T-helper 1 cell treated with Interleukin-12 subunit alpha and Interleukin-12 subunit beta and Interleukin-4 antibody, amounts not matched to agents 30 μg/mL and 1 μg/mL, for 36 hours (primary cell): ENCODE results near the gene IGFLR1.
A peak's percentile ranks its signal among the peaks of the same experiment; 100 is the strongest.
"Not testable (repeated sequence)": the region's sequence is repeated elsewhere in the genome, so short reads cannot be mapped to it uniquely, and the experiment has no call there.

Experiments used
- H3K27ac Mint-ChIP-seq: one replicate; pipeline ENCODE4 v1.8.0; 2021; ENCODE audit warnings: mild to moderate bottlenecking, mixed read lengths
- H3K27me3 Mint-ChIP-seq: one replicate; pipeline ENCODE4 v1.8.0; 2021; ENCODE audit warnings: low read depth, mixed read lengths
- H3K36me3 Mint-ChIP-seq: one replicate; pipeline ENCODE4 v1.8.0; 2021; ENCODE audit warnings: low read depth, mixed read lengths
- H3K4me1 Mint-ChIP-seq: one replicate; pipeline ENCODE4 v1.8.0; 2021; ENCODE audit warnings: low read depth, mixed read lengths
- H3K4me3 Mint-ChIP-seq: one replicate; pipeline ENCODE4 v1.8.0; 2021; ENCODE audit warnings: mild to moderate bottlenecking, moderate library complexity, mixed read lengths
- H3K9me3 Mint-ChIP-seq: one replicate; pipeline ENCODE4 v1.8.0; 2021; ENCODE audit warnings: mixed read lengths

IGFLR1 gene

DNA sequence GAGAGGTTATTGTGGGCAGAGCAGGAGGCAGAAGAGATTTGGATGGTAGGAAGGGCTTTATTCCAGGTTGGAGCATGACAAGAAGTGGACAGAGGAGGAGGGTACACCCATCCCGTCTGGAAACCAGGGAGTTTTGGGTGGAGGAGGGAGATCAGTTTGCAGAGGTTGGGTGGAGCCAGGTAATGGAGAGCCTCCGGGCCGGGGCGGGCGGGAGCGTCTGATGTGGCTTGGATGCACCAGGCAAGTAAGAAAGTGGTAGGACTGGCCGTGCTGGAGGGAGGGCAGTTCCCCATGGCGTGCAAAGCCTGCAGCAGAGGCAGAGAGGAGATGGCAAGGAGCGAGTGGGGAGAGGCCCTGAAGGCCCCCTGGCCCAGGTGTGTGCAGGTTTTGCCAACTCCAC, 10.9 kb downstream of the IGFLR1 start:
- Mint-ChIP-seq H3K4me3 (no peak overlapping the region), H3K36me3 (peaks cover 48% of the 10 kb centered on the region)

DNA sequence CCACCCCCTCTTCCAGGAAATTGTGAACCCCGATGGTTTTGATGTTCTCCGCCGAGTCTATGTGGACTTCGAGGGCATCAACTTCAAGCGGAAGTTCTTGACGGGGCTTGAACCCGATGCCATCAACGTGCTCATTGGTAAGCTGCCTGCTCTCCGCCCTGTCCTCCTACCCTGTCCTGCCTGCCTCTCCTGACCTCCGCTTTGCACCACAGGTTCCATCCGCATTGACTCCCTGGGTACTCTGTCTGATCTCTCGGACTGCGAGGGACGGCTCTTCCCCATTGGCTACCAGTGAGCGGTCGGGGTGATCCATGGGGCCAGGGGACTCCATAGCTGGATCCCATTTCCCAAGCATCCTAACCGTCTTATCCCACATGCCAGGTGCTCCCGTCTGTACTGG, 11.9 kb downstream of the IGFLR1 start:
- H3K4me3 Mint-ChIP-seq, result no peak overlapping the region
- H3K36me3 Mint-ChIP-seq, result peaks cover 52% of the 10 kb centered on the region
- H3K4me1 Mint-ChIP-seq, result peaks cover 2% of the 10 kb centered on the region
- H3K27me3 Mint-ChIP-seq, result no peaks in the 10 kb centered on the region
- no peaks in the 10 kb centered on the region for H3K9me3 Mint-ChIP-seq
- no peak overlapping the region for H3K27ac Mint-ChIP-seq

More for the DNA sequence above, 10.9 kb downstream of the IGFLR1 start:
- H3K27ac Mint-ChIP-seq, result no peak overlapping the region
- no peaks in the 10 kb centered on the region for H3K9me3 Mint-ChIP-seq
- H3K4me1 Mint-ChIP-seq, result peaks cover 4% of the 10 kb centered on the region
- H3K27me3 Mint-ChIP-seq, result no peaks in the 10 kb centered on the region

DNA sequence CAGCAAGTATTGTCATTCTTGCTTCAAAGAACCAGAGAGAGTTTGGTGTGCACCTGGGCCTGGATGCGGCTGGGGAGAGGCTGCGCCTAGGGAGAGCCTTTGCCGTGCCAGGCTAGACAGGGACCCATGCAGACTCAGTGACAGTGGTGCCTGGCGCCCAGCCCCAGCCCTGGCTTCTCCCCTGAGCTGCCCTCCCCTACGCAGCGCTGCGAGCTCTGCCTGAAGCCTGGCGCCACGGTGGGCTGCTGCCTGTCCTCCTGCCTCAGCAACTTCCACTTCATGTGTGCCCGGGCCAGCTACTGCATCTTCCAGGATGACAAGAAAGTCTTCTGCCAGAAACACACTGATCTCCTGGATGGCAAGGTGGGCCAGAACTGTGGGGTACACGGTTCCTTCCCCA, 12.5 kb downstream of the IGFLR1 start:
- Mint-ChIP-seq H3K27ac (no peak overlapping the region), H3K27me3 (no peaks in the 10 kb centered on the region), H3K36me3 (peaks cover 54% of the 10 kb centered on the region), H3K4me1 (peaks cover 2% of the 10 kb centered on the region), H3K4me3 (no peak overlapping the region), H3K9me3 (no peaks in the 10 kb centered on the region)

DNA sequence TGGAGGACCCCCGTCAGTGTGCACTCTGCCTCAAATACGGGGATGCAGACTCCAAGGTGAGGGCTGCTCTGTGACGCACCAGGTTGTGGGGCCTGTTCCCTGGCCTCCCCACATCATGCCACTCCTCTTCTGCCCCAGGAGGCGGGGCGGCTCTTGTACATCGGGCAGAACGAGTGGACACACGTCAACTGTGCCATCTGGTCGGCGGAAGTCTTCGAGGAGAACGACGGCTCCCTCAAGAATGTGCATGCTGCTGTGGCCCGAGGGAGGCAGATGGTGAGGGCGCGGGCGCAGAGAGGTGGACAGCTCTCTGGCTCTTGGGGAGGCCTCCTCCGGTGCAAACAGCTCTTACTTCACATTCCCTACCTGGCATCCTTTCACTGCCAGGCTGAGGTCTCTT, 13.2 kb downstream of the IGFLR1 start:
- Mint-ChIP-seq H3K27ac (no peak overlapping the region), H3K27me3 (no peaks in the 10 kb centered on the region), H3K4me1 (peaks cover 2% of the 10 kb centered on the region), H3K9me3 (no peaks in the 10 kb centered on the region), H3K4me3 (no peak overlapping the region), H3K36me3 (peaks cover 53% of the 10 kb centered on the region)

DNA sequence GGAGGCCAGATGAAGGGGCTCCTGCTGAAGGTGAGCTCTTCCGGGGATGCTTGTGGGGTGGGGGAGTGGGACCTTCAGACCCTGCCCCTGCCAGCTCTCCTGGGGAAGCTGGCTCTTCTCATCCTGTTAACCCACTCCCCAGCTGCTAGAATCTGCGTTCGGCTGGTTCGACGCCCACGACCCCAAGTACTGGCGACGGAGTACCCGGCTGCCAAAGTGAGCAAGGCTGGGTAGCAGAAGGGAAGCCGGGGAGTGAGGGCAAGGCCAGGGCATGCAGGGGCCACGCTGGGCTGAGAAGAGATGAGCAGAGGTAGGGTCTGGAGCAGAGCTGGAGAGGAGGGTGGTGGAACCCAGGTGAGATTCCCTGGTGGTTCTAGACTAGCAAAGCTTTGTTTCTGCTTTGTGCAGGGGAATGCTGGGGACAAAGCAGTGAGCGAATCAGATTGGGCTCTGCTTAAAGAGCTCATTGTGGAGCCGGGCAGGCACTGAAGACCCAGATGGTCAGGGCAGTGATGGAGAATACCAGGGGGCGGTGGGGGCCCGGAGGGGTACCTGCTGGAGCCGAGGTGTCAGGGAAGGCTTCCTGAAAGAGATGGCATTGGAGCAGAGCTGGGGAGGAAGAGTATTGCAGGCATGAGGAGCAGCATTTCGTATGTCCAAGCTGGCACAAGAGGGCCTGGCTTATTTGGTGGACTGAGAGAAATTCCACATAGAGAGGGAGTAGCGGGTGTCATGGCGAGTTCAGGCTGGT, 14.1 kb downstream of the IGFLR1 start:
- Mint-ChIP-seq H3K27ac (peak overlapping the region; percentile 9), H3K36me3 (peaks cover 55% of the 10 kb centered on the region), H3K9me3 (no peaks in the 10 kb centered on the region), H3K4me1 (peaks cover 2% of the 10 kb centered on the region), H3K27me3 (no peaks in the 10 kb centered on the region), H3K4me3 (no peak overlapping the region)

DNA sequence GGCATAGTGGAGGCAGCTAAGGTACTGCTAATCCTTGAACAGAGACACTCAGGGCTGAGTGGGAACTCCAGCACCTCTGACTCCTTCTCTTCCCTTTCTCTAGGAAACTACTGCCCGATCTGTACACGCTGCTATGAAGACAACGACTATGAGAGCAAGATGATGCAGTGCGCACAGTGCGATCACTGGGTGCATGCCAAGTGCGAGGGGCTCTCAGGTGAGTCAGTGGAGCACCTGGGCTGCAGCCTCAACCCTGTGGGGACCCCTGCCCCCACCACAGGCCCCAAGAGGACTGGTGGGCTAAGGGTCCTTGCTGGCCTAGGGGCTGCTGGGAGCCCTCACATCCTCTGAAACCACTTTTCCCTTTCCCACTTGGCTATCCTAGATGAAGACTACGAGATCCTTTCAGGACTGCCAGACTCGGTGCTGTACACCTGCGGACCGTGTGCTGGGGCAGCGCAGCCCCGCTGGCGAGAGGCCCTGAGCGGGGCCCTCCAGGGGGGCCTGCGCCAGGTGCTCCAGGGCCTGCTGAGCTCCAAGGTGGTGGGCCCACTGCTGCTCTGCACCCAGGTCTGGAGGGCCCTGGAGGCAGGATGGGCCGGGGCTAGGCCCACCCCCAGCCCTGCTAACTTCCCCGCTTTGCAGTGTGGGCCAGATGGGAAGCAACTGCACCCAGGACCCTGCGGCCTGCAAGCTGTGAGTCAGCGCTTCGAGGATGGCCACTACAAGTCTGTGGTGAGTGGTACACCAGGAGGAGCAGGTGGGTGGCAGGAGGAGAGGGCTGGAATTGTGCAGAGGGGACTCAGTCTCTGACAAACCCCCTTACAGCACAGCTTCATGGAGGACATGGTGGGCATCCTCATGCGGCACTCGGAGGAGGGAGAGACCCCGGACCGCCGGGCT, 14.9 kb downstream of the IGFLR1 start:
- Mint-ChIP-seq H3K27ac (peak overlapping the region; percentile 9), H3K9me3 (no peaks in the 10 kb centered on the region), H3K4me1 (peaks cover 2% of the 10 kb centered on the region)

DNA sequence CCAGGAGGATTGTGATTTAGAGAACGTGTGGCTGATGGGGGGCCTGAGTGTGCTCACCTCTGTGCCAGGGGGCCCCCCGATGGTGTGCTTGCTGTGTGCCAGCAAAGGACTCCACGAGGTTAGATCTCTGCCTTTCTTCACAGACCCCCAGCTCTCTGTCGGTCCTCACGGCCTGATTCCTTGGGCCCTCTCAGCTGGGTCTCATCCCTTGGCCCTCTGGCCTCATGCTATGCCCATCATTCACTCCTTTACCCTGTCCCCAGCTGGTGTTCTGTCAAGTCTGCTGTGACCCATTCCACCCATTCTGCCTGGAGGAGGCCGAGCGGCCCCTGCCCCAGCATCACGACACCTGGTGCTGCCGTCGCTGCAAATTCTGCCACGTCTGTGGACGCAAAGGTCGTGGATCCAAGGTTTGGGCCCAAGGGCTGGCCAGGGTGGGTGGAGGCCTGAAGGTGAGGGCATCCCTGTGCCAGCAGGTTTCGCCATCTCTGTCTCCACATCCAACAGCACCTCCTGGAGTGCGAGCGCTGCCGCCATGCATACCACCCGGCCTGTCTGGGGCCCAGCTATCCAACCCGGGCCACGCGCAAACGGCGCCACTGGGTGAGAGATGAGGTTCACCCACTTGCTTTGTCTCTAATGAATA, 16.9 kb downstream of the IGFLR1 start:
- peaks cover 2% of the 10 kb centered on the region for H3K4me1 Mint-ChIP-seq
- no peak overlapping the region for H3K27ac Mint-ChIP-seq
- peaks cover 54% of the 10 kb centered on the region for H3K36me3 Mint-ChIP-seq
- H3K27me3 Mint-ChIP-seq, result no peaks in the 10 kb centered on the region
- no peaks in the 10 kb centered on the region for H3K9me3 Mint-ChIP-seq
- no peak overlapping the region for H3K4me3 Mint-ChIP-seq

More for the DNA sequence above, 14.9 kb downstream of the IGFLR1 start:
- Mint-ChIP-seq H3K27me3 (no peaks in the 10 kb centered on the region), H3K36me3 (peaks cover 61% of the 10 kb centered on the region), H3K4me3 (no peak overlapping the region)

DNA sequence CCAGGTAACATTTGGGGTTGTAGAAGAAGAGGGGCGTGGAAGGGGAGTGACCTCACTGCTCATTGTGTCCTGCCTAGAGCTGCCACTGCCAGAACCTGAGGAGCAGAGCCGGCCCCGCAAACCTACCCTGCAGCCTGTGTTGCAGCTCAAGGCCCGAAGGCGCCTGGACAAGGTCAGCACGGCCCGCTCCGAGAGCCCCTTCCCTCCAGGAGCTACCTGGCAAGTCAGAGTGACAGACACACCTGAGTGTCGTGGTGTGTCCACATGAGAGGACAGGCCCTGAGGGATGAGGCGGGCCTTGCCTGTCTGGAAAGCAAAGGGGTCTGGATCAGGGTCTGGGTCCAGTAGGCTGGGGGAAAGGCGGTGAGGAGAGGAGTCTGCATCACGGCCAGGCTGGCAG, 17.7 kb downstream of the IGFLR1 start:
- H3K27ac Mint-ChIP-seq, result no peak overlapping the region
- H3K4me1 Mint-ChIP-seq, result peaks cover 2% of the 10 kb centered on the region
- H3K4me3 Mint-ChIP-seq, result no peak overlapping the region
- peaks cover 55% of the 10 kb centered on the region for H3K36me3 Mint-ChIP-seq
- H3K9me3 Mint-ChIP-seq, result no peaks in the 10 kb centered on the region
- no peaks in the 10 kb centered on the region for H3K27me3 Mint-ChIP-seq

DNA sequence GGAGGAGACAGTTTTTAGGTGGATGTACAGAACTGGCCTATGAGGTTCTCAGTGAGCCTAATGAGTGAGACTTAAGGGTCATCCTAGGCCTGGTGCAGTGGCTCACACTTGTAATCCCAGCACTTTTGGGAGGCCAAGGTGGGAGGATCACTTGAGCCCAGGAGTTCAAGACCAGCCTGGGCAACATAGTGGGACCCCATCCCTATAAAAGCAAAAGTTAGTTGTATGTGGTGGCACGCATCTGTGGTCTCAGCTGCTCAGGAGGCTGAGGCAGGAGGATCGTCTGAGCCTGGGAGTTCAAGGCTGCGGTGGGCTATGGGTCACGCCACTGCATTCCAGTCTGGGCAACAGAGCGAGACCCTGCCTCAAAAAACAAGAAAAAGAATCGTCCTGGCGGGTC, 18.1 kb downstream of the IGFLR1 start:
- not testable (repeated sequence) for H3K27ac Mint-ChIP-seq, H3K4me1 Mint-ChIP-seq, H3K9me3 Mint-ChIP-seq, H3K27me3 Mint-ChIP-seq, H3K4me3 Mint-ChIP-seq
- H3K36me3 Mint-ChIP-seq, result peaks cover 57% of the 10 kb centered on the region

DNA sequence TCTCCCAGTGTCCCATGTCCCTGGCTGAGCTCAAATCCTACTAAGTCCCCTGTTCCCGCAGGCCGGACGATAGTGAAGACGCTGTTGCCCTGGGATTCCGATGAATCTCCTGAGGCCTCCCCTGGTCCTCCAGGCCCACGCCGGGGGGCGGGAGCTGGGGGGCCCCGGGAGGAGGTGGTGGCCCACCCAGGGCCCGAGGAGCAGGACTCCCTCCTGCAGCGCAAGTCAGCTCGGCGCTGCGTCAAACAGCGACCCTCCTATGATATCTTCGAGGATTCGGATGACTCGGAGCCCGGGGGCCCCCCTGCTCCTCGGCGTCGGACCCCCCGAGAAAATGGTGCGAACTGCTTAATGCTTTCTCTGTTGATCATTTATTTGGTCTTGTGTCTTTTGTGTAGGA, 18.6 kb downstream of the IGFLR1 start:
- Mint-ChIP-seq H3K27me3 (no peaks in the 10 kb centered on the region), H3K4me3 (no peak overlapping the region), H3K36me3 (peaks cover 55% of the 10 kb centered on the region), H3K27ac (no peak overlapping the region), H3K9me3 (no peaks in the 10 kb centered on the region), H3K4me1 (peaks cover 8% of the 10 kb centered on the region)

DNA sequence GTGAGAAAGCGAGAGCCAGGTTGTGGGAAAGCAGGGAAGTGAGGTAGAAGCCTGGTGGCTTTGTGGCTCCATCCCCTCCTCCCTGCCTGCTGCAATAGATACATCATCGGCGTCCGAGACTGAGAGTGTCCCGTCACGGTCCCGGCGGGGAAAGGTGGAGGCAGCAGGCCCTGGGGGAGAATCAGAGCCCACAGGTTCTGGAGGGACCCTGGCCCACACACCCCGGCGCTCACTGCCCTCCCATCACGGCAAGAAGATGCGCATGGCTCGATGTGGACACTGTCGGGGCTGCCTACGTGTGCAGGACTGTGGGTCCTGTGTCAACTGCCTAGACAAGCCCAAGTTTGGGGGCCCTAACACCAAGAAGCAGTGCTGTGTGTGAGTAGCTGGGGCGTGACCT, 19.4 kb downstream of the IGFLR1 start:
- H3K27ac Mint-ChIP-seq, result no peak overlapping the region
- peaks cover 8% of the 10 kb centered on the region for H3K4me1 Mint-ChIP-seq
- H3K36me3 Mint-ChIP-seq, result peaks cover 50% of the 10 kb centered on the region
- no peak overlapping the region for H3K4me3 Mint-ChIP-seq
- H3K27me3 Mint-ChIP-seq, result no peaks in the 10 kb centered on the region
- H3K9me3 Mint-ChIP-seq, result no peaks in the 10 kb centered on the region

DNA sequence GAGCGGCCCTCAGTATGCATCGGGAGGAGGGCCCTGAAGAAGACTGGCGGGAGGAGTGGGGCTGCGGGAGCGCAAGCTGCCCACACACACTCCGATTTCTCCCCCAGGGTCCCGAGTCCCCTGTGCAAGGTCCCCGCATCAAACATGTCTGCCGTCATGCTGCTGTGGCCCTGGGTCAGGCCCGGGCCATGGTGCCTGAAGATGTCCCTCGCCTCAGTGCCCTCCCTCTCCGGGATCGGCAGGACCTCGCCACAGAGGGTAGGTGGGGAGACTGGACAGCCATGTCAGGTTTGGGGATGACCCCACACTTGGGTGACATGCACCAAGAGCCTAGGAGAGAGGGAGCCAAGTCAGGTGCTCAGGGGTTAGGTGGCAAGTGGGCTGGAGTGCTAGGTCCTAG, 19.8 kb downstream of the IGFLR1 start:
- Mint-ChIP-seq H3K4me1 (peaks cover 8% of the 10 kb centered on the region), H3K4me3 (no peak overlapping the region), H3K27me3 (no peaks in the 10 kb centered on the region), H3K27ac (peak overlapping the region; percentile 15), H3K9me3 (no peaks in the 10 kb centered on the region), H3K36me3 (peaks cover 48% of the 10 kb centered on the region)

DNA sequence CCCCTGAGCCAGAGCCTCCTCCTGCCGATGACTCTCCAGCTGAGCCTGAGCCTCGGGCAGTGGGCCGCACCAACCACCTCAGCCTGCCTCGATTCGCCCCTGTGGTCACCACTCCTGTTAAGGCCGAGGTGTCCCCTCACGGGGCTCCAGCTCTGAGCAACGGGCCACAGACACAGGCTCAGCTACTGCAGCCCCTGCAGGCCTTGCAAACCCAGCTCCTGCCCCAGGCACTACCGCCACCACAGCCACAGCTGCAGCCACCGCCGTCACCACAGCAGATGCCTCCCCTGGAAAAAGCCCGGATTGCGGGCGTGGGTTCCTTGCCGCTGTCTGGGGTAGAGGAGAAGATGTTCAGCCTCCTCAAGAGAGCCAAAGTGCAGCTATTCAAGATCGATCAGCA, 20.9 kb downstream of the IGFLR1 start:
- Mint-ChIP-seq H3K27me3 (no peaks in the 10 kb centered on the region), H3K9me3 (no peaks in the 10 kb centered on the region), H3K36me3 (peaks cover 47% of the 10 kb centered on the region), H3K27ac (no peak overlapping the region), H3K4me3 (no peak overlapping the region), H3K4me1 (peaks cover 13% of the 10 kb centered on the region)

DNA sequence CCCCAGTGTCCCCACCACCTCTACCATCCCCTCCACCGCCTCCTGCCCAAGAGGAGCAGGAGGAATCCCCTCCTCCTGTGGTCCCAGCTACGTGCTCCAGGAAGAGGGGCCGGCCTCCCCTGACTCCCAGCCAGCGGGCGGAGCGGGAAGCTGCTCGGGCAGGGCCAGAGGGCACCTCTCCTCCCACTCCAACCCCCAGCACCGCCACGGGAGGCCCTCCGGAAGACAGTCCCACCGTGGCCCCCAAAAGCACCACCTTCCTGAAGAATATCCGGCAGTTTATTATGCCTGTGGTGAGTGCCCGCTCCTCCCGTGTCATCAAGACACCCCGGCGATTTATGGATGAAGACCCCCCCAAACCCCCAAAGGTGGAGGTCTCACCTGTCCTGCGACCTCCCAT, 21.6 kb downstream of the IGFLR1 start:
- H3K9me3 Mint-ChIP-seq, result no peaks in the 10 kb centered on the region
- no peak overlapping the region for H3K4me3 Mint-ChIP-seq
- peaks cover 20% of the 10 kb centered on the region for H3K4me1 Mint-ChIP-seq
- peaks cover 47% of the 10 kb centered on the region for H3K36me3 Mint-ChIP-seq
- H3K27ac Mint-ChIP-seq, result no peak overlapping the region
- no peaks in the 10 kb centered on the region for H3K27me3 Mint-ChIP-seq

DNA sequence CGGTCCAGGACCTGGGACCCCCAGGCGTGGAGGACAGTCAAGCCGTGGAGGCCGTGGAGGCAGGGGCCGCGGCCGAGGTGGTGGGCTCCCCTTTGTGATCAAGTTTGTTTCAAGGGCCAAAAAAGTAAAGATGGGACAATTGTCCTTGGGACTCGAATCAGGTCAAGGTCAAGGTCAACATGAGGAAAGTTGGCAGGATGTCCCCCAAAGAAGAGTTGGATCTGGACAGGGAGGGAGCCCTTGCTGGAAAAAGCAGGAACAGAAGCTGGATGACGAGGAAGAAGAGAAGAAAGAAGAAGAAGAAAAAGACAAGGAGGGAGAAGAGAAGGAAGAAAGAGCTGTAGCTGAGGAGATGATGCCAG, 22.1 kb downstream of the IGFLR1 start:
- H3K9me3 Mint-ChIP-seq, result no peaks in the 10 kb centered on the region
- peaks cover 21% of the 10 kb centered on the region for H3K4me1 Mint-ChIP-seq
- H3K36me3 Mint-ChIP-seq, result peaks cover 42% of the 10 kb centered on the region
- no peaks in the 10 kb centered on the region for H3K27me3 Mint-ChIP-seq
- no peak overlapping the region for H3K27ac Mint-ChIP-seq
- H3K4me3 Mint-ChIP-seq, result peak overlapping the region; percentile 16
